Uterus (tissue), 4 donors: ENCODE results near the gene AOC3. TPM values are rescaled to one million over a fixed set of nuclear protein-coding genes. Genes with fewer than 3 reads are reported as not detected.

ENCODE experiments used
- DNase-seq, 2 donors: peaks; one replicate each; pipeline ENCODE4 v3.0.0-alpha.2; 2019 to 2020
- H3K27ac ChIP-seq, 2 donors: fragments of 200-600 bp; sonication (generic); 1 replicate in 1 of 2; 2 replicates in 1 of 2; pipeline ENCODE4 v1.5.1; 2016 to 2018
- H3K27me3 ChIP-seq, 2 donors: fragments of 200-600 bp; sonication (generic); one replicate each; pipeline ENCODE4 v1.5.1; 2018 to 2019; ENCODE audit warnings: control low read depth in 1 of 2
- H3K36me3 ChIP-seq, 2 donors: fragments of 200-600 bp; sonication (generic); one replicate each; pipeline ENCODE4 v1.5.1; 2019; ENCODE audit warnings: control low read depth in 1 of 2
- H3K4me1 ChIP-seq, 2 donors: fragments of 200-600 bp; sonication (generic); one replicate each; pipeline ENCODE4 v1.5.1; 2018 to 2019; ENCODE audit warnings: control low read depth in 1 of 2
- H3K4me3 ChIP-seq, 2 donors: fragments of 200-600 bp; sonication (generic); 1 replicate in 1 of 2; 2 replicates in 1 of 2; pipeline ENCODE4 v1.5.1; 2018 to 2019; ENCODE audit warnings: mild to moderate bottlenecking in 1 of 2
- H3K9me3 ChIP-seq, 2 donors: fragments of 200-600 bp; sonication (generic); one replicate each; pipeline ENCODE4 v1.5.1; 2019; ENCODE audit warnings: control low read depth in 1 of 2
- POLR2A ChIP-seq, 2 donors: fragments of 450-650 bp; IDR thresholded peaks; one replicate each; pipeline ENCODE4 v1.6.1; 2016; ENCODE audit warnings: antibody characterized with exemption in 2 of 2, mild to moderate bottlenecking in 1 of 2, moderate library complexity in 1 of 2
- intact Hi-C: fragments of 100-400 bp; cut with DNase I; formaldehyde crosslinking; loops from one replicate; pipeline ENCODE4 v1.15.1; 2023; ENCODE audit warnings: low total_unique reads
- total RNA-seq, 4 donors: library from RNA; depleted of rRNA in 3 of 4; stranded (reverse); fragments of >200 nt in 3 of 4; gene quantifications; one replicate each; pipeline versions ENCODE4 v1.1.0 to v1.2.4, GENCODE V29; 2014 to 2023
- TF ChIP-seq, protein P1 (sequence below), 4 experiments: fragments of 200-600 bp in 2 of 4; fragments of 450-650 bp in 2 of 4; sonication (generic) in 2 of 4; IDR thresholded peaks; one replicate each; pipeline ENCODE4 v1.5.1; 2016 to 2019; ENCODE audit warnings: antibody characterized with exemption in 4 of 4, mild to moderate bottlenecking in 2 of 4, moderate library complexity in 1 of 4
- donor health status: DM: yes; HTN: yes; CAD: no.

Gene AOC3
- total RNA-seq, 4 donors from 2014 or later: 11.8 to 86.2 (median 15.5) TPM

DNA sequence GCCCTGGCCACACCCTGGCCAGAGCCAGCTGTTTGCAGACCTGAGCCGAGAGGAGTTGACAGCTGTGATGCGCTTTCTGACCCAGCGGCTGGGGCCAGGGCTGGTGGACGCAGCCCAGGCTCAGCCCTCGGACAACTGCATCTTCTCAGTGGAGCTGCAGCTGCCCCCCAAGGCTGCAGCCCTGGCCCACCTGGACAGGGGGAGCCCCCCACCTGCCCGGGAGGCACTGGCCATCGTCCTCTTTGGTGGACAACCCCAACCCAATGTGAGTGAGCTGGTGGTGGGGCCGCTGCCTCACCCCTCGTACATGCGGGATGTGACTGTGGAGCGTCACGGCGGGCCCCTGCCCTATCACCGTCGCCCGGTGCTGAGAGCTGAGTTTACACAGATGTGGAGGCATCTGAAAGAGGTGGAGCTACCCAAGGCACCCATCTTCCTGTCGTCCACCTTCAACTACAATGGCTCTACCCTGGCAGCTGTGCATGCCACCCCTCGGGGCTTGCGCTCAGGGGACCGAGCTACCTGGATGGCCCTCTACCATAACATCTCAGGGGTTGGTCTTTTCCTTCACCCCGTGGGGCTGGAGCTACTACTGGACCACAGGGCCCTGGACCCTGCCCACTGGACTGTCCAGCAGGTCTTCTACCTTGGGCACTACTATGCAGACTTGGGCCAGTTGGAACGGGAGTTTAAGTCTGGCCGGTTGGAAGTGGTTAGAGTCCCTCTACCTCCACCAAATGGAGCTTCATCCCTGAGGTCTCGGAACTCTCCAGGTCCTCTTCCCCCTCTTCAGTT, 6.0 kb upstream of the AOC3 start:
- H3K4me1 ChIP-seq: no peaks in the 10 kb centered on the region
- H3K27me3 ChIP-seq: no peaks in the 10 kb centered on the region
- H3K4me3 ChIP-seq: no peak overlapping the region
- intact Hi-C loops: loop anchor here (5.0 kb wide), 1 partner anchor 92 kb away; no protein-coding TSS in a partner anchor
- H3K36me3 ChIP-seq: no peaks in the 10 kb centered on the region
- no peak for TF ChIP-seq POLR2A (IDR thresholded peaks at IDR 0.05)
- TF ChIP-seq, protein P1, sequence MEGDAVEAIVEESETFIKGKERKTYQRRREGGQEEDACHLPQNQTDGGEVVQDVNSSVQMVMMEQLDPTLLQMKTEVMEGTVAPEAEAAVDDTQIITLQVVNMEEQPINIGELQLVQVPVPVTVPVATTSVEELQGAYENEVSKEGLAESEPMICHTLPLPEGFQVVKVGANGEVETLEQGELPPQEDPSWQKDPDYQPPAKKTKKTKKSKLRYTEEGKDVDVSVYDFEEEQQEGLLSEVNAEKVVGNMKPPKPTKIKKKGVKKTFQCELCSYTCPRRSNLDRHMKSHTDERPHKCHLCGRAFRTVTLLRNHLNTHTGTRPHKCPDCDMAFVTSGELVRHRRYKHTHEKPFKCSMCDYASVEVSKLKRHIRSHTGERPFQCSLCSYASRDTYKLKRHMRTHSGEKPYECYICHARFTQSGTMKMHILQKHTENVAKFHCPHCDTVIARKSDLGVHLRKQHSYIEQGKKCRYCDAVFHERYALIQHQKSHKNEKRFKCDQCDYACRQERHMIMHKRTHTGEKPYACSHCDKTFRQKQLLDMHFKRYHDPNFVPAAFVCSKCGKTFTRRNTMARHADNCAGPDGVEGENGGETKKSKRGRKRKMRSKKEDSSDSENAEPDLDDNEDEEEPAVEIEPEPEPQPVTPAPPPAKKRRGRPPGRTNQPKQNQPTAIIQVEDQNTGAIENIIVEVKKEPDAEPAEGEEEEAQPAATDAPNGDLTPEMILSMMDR (IDR thresholded peaks at IDR 0.05): no peak
- H3K9me3 ChIP-seq: no peaks in the 10 kb centered on the region
- no peak for DNase-seq
- no peak overlapping the region for H3K27ac ChIP-seq

DNA sequence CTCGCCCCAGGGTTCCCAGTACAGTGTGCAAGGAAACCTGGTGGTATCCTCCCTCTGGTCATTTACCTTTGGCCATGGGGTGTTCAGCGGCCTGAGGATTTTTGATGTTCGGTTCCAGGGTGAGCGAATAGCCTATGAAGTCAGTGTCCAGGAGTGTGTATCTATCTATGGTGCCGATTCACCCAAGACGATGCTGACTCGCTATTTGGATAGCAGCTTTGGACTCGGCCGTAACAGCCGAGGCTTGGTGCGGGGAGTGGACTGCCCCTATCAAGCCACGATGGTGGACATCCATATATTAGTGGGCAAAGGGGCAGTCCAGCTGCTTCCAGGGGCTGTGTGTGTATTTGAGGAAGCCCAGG, 5.5 kb upstream of the AOC3 start:
- Histone ChIP-seq H3K9me3 (no peaks in the 10 kb centered on the region), H3K27me3 (no peaks in the 10 kb centered on the region), H3K36me3 (no peaks in the 10 kb centered on the region), H3K27ac (no peak overlapping the region), H3K4me1 (no peaks in the 10 kb centered on the region), H3K4me3 (no peak overlapping the region)
- TF ChIP-seq POLR2A (IDR thresholded peaks at IDR 0.05): no peak
- TF ChIP-seq, protein P1 (IDR thresholded peaks at IDR 0.05): no peak
- DNase-seq: no peak
- intact Hi-C loops: no loop called here

DNA sequence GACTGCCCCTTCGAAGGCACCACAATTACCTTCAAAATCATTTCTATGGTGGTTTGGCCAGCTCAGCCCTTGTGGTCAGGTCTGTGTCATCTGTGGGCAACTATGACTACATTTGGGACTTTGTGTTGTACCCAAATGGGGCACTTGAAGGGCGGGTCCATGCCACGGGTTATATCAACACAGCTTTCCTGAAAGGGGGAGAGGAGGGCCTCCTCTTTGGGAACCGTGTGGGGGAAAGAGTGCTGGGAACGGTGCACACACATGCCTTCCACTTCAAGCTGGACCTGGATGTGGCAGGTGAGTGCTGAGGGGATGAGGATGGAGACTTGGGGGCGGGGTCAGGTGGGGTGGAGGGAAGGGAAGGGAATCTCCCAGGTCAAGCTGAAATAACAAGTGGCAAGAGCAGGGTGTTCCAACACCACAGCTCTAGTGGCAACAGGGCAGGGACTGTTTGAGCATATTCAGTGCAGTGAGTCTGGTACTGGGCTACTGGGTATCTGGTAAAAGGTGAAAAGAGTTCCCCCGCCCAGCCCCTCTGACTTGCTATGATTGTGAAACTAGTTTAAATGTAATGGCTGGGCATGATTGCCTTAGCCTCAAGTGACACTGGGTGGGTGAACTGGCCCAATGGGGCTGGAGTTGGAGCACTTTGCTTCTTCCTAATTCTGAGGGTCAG, 4.9 kb upstream of the AOC3 start:
- Histone ChIP-seq H3K27me3 (no peaks in the 10 kb centered on the region), H3K4me3 (no peak overlapping the region), H3K27ac (no peak overlapping the region), H3K36me3 (no peaks in the 10 kb centered on the region), H3K4me1 (no peaks in the 10 kb centered on the region), H3K9me3 (no peaks in the 10 kb centered on the region)
- intact Hi-C loops: no loop called here
- no peak for DNase-seq
- TF ChIP-seq POLR2A (IDR thresholded peaks at IDR 0.05): no peak
- TF ChIP-seq, protein P1 (IDR thresholded peaks at IDR 0.05): no peak

- H3K4me1 ChIP-seq: no peaks in the 10 kb centered on the region
Measured at GRCh38 chr17:42846594-42847280, 4.3 kb upstream of the AOC3 start.

More at GRCh38 chr17:42846594-42847280, 4.3 kb upstream of the AOC3 start:
- no peak overlapping the region for H3K4me3 ChIP-seq
- no peaks in the 10 kb centered on the region for H3K9me3 ChIP-seq
- H3K27me3 ChIP-seq: no peaks in the 10 kb centered on the region
- H3K36me3 ChIP-seq: no peaks in the 10 kb centered on the region
- no peak overlapping the region for H3K27ac ChIP-seq
- TF ChIP-seq, protein P1 (IDR thresholded peaks at IDR 0.05): no peak
- no peak for TF ChIP-seq POLR2A (IDR thresholded peaks at IDR 0.05)
- DNase-seq: no peak
- intact Hi-C loops: no loop called here
